Type B pancreatic cell (in vitro differentiated cells): ENCODE data around the gene EYS. TPM values are rescaled to one million over a fixed set of nuclear protein-coding genes. Genes with fewer than 3 reads are reported as not detected.

ENCODE experiments used
- DNase-seq: peaks from one replicate; pipeline ENCODE4 v3.0.0; 2021; ENCODE audit warnings: mixed read lengths; ENCODE audit not compliant: unreplicated experiment; ENCODE audit errors: extremely low spot score
- H3K27ac Mint-ChIP-seq: 2 replicates; pipeline ENCODE4 v1.8.0; 2021; ENCODE audit warnings: mild to moderate bottlenecking, mixed read lengths
- H3K27me3 Mint-ChIP-seq: 2 replicates; pipeline ENCODE4 v1.8.0; 2021; ENCODE audit warnings: mixed read lengths
- H3K36me3 Mint-ChIP-seq: 2 replicates; pipeline ENCODE4 v1.8.0; 2021; ENCODE audit warnings: mixed read lengths
- H3K4me1 Mint-ChIP-seq: one replicate; pipeline ENCODE4 v1.8.0; 2021; ENCODE audit warnings: mixed read lengths; ENCODE audit not compliant: unreplicated experiment
- H3K4me3 Mint-ChIP-seq: 2 replicates; pipeline ENCODE4 v1.8.0; 2021; ENCODE audit warnings: mild to moderate bottlenecking, mixed read lengths
- H3K9me3 Mint-ChIP-seq: 2 replicates; pipeline ENCODE4 v1.8.0; 2021; ENCODE audit warnings: mixed read lengths
- total RNA-seq: library from RNA; stranded (reverse); gene quantifications from 2 replicates; pipeline ENCODE4 v1.2.1, GENCODE V29; 2021; ENCODE audit warnings: low replicate concordance
- TF ChIP-seq, protein P1 (sequence below): fragments of 200-600 bp; sonication (generic); conservative IDR thresholded peaks from 2 replicates; pipeline ENCODE4 v1.5.0; 2021; ENCODE audit warnings: antibody characterized with exemption, mild to moderate bottlenecking

The EYS gene
- total RNA-seq, 1 donor from 2014 or later: 1.5 TPM

DNA sequence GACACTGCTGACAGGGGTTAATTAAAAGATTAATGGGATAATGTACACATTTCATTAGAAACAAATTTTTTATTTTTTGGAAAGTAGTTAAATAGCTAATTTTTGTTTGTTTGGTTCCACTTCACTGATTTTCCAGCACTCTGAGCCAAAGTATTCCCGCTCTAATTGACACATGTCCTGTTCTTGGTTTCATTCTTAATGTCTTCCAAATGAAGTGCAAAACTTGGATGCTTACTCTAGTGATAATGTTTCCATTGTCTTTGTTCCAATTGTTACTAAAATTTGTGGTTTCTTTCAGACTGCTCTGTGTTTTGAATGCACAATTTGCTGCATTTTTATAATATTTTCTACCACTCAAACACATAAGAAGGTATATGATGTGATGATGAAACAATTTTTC lies 1277.1 kb downstream of the EYS start:
- H3K27ac Mint-ChIP-seq: no peak overlapping the region
- H3K4me3 Mint-ChIP-seq: no peak overlapping the region

DNA sequence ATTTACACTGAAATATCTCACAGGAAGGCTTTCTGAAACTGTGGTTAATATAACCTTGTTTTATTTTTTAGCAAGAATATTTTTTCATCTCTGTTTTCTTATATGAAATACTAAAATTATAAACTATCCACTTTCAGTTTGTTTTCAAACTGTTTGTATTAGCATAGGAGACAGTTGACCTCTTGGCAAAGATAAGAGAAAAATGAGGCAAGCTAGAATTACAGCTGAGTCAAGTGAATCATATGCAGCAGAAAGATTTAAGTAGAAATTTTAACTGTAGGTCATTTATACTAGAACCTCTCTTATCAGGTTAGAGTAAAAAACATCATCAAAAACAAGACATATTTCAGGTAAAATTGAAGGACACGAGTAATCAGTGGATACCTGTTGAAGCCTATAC lies 1278.8 kb downstream of the EYS start:
- Mint-ChIP-seq H3K4me3 (no peak overlapping the region), H3K36me3 (no peaks in the 10 kb centered on the region), H3K9me3 (no peaks in the 10 kb centered on the region), H3K27ac (no peak overlapping the region), H3K27me3 (no peaks in the 10 kb centered on the region), H3K4me1 (no peaks in the 10 kb centered on the region)
- TF ChIP-seq, protein P1, sequence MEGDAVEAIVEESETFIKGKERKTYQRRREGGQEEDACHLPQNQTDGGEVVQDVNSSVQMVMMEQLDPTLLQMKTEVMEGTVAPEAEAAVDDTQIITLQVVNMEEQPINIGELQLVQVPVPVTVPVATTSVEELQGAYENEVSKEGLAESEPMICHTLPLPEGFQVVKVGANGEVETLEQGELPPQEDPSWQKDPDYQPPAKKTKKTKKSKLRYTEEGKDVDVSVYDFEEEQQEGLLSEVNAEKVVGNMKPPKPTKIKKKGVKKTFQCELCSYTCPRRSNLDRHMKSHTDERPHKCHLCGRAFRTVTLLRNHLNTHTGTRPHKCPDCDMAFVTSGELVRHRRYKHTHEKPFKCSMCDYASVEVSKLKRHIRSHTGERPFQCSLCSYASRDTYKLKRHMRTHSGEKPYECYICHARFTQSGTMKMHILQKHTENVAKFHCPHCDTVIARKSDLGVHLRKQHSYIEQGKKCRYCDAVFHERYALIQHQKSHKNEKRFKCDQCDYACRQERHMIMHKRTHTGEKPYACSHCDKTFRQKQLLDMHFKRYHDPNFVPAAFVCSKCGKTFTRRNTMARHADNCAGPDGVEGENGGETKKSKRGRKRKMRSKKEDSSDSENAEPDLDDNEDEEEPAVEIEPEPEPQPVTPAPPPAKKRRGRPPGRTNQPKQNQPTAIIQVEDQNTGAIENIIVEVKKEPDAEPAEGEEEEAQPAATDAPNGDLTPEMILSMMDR: no peak
- DNase-seq: no peak

More for the DNA sequence above, 1277.1 kb downstream of the EYS start:
- no peak for DNase-seq
- Mint-ChIP-seq H3K36me3 (no peaks in the 10 kb centered on the region), H3K27me3 (no peaks in the 10 kb centered on the region), H3K4me1 (no peaks in the 10 kb centered on the region), H3K9me3 (no peaks in the 10 kb centered on the region)
- TF ChIP-seq, protein P1: no peak

DNA sequence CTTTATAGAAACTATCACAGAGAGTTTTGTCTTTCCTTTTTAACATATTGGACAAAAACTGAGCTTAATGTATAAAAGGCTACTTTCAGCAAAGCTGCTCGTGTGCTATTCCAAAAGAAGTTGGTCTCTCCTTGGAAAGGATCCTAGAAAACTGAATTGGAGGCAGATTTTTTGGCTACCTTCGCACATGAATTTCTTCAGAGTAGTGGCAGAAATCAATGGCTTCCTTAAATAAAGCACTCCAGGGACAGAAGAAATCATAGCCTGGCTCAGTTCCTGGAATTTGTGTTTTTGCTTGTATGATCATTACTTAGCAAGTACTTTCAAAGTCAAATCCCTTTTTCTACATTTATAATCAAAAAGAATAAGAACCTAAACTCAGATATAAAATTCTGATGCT lies 1291.1 kb downstream of the EYS start:
- no peak overlapping the region for H3K4me3 Mint-ChIP-seq
- TF ChIP-seq, protein P1: no peak
- H3K36me3 Mint-ChIP-seq: no peaks in the 10 kb centered on the region
- H3K4me1 Mint-ChIP-seq: no peaks in the 10 kb centered on the region
- DNase-seq: no peak
- no peak overlapping the region for H3K27ac Mint-ChIP-seq
- no peaks in the 10 kb centered on the region for H3K27me3 Mint-ChIP-seq
- no peaks in the 10 kb centered on the region for H3K9me3 Mint-ChIP-seq

DNA sequence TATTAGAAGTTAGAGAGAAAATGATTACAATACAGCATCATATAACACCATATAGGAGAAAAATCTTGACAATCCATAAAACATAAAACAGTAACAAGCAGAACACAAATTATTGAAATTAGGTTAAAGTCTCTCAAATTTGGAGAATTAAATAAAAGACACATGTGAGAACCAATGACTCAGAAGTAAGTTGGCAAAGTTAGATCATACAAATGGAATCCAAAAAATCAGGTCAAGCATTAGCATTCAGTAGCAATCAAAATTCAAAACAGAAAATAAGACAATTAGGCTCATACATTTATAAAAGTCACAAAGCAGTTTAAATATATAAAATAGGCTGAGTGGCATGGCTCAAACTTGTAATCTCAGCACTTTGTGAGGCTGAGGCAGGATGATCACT lies 1295.8 kb downstream of the EYS start:
- no peak overlapping the region for H3K27ac Mint-ChIP-seq
- H3K4me3 Mint-ChIP-seq: no peak overlapping the region
- no peak for DNase-seq
- H3K36me3 Mint-ChIP-seq: no peaks in the 10 kb centered on the region
- H3K27me3 Mint-ChIP-seq: no peaks in the 10 kb centered on the region
- TF ChIP-seq, protein P1: no peak
- H3K9me3 Mint-ChIP-seq: no peaks in the 10 kb centered on the region
- no peaks in the 10 kb centered on the region for H3K4me1 Mint-ChIP-seq

DNA sequence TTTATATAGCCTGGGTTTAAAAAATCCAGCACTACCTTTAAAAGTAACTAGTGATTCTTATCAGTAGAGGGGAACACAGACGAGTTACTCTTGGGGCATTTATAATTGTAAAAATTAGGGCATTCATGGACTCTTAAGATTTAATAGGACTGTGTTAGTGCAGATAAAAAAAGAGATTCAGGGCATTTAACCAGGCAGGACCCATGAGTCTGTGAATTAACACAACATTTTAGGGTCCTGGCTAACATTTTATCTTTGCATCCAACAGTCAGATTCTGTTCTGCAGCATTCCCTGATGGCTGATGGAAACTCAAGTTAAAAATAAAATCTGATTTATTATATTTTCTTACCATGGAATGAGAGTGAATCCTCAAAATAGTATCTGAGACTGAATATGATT lies 1297.1 kb downstream of the EYS start:
- TF ChIP-seq, protein P1: no peak
- Mint-ChIP-seq H3K36me3 (no peaks in the 10 kb centered on the region), H3K4me1 (no peaks in the 10 kb centered on the region)

DNA sequence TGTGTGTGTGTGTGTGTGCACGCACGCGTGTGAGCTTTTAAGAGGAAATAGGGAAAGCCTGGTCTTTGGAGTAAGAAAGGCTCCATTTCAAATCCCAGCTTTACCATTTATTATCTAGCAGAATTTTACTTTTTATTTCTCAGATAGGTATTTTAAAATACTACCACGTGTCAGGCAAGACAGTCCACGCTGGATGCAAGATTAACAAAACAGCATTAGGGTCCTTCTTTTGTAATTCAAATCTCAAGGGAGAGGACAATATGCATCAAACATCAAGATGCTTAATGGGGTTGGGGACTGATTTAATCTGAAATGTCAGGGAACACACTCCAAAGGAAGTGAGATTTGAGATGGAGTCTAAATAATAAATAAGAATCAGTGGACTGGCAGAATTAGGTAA lies 1302.6 kb downstream of the EYS start:
- TF ChIP-seq, protein P1: no peak
- Mint-ChIP-seq H3K9me3 (no peaks in the 10 kb centered on the region), H3K27me3 (no peaks in the 10 kb centered on the region), H3K27ac (no peak overlapping the region), H3K4me3 (no peak overlapping the region), H3K4me1 (no peaks in the 10 kb centered on the region), H3K36me3 (no peaks in the 10 kb centered on the region)
- no peak for DNase-seq

More for the DNA sequence above, 1297.1 kb downstream of the EYS start:
- Mint-ChIP-seq H3K9me3 (no peaks in the 10 kb centered on the region), H3K4me3 (no peak overlapping the region), H3K27ac (no peak overlapping the region), H3K27me3 (no peaks in the 10 kb centered on the region)
- DNase-seq: no peak
